Activated T-cell treated with anti-CD3 and anti-CD28 coated beads for 24 hours (primary cell): ENCODE results near the gene CSPG4.
"Not testable (repeated sequence)": the region's sequence is repeated elsewhere in the genome, so short reads cannot be mapped to it uniquely, and the experiment has no call there.

ENCODE experiments used
- DNase-seq: peaks from one replicate; pipeline ENCODE4 v3.0.0-alpha.2; 2020; ENCODE audit warnings: low read depth

Gene CSPG4

GRCh38 chr15:75704618-75705017 lies 8.0 kb downstream of the CSPG4 start:
- DNase-seq: no peak

- DNase-seq: no peak
Measured at GRCh38 chr15:75704263-75704615, 8.4 kb downstream of the CSPG4 start.

DNA sequence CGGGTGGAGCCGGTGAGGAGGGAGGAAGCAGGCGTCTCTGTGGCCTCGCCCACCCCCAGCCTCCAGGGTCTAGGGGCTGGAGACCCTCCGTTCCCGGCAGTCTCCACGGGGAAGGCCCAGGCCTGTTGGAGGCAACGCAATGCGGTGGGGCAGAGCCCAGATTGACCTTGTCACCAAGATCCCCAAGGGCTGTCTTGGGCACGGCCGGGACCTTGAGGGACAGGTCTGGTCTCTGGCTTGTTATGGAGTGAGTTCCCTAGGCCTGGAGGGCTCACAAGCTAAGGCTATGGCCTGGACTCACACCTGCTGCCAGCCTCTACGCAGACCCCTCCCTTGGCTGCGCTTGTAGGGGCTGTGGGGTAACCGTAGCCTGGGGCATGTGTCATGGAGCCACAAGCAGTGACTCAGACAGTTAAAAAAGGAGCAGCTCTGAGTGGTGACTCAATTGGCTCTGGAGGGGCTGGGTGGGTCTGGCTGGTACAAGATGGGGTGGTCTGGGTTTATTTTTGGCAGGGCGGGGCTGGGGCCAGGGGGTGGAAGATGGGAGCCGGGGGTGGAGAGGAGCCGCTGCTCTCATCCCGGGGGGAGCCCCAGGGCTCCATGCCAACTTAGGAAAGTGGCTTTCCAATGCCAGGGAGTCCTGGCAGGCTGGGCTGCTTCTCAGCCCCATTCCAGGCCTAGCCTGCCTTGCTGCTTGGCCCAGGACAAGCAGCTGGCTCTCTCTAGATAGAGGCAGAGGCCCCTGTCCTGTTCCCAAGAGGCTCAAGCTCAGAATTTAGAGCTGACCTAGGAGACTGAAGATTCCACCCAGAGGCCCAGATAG lies 9.0 kb downstream of the CSPG4 start:
- DNase-seq: not testable (repeated sequence)

DNA sequence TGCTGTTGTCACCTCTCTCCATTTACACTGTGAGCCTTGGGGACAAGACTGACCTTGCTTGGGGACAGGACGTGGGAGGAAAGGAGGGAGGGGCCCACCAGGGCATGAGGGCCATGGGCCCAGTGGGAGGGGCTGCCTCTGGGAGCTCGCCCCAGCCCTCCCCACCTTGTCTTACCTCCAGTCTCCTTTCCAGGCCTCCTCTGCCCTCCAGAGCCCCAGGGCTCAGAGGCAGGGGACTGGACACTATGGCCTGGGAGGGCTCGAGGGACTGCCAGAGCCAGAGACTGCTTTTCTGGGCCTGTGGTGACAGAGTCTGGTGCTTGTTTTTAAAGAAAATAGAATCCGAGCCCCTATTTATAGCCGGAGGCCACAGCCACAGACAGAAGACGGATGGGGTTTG lies 10.2 kb downstream of the CSPG4 start:
- DNase-seq: no peak

- not testable (repeated sequence) for DNase-seq
Measured at GRCh38 chr15:75701071-75702003, 11.3 kb downstream of the CSPG4 start.

DNA sequence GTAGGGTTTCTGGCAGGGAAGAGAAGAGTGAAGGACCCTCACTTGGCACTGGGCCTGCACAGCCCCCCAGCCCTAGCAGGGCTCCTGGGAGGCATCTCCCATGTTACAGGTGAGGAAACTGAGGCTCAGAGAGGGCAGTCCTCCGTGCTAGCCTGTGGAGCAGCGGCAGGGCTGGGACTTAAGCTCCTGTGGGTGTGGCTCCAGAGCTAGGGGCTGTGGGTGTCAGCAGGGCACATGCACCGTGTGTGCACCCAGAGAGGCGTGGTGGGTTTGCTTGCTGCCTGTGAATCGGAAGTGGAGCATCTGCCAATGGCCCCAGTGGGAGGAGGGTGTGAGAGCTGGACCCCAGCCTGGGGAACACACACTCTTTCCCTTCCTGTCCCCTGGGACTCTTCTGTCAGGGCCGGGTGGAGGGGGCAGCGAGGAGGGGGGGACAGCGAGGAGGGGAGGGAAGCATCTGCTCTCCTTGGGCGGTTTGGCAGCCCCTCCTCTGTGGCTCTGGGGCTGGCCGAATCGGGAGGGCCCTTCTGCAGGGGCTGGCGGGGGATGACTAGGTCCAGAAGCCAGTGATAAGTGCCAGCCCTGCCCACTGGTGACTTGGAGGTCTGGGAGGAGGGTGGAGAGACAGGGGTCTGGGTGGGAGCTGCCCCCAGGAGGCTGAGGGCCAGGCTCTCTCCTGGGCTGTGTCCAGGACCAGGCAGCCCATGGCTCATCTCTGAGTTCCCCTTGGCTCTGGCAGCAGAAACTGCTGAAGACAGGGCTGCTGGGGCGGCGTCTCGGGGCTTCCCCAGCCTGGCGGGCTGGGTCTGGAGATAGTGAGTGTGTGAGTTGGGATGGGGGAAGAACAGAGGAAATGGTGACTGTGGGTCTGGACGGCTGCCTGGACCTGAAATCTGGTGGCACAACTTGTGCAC lies 12.4 kb downstream of the CSPG4 start:
- not testable (repeated sequence) for DNase-seq

GRCh38 chr15:75699517-75699916 lies 13.1 kb downstream of the CSPG4 start:
- not testable (repeated sequence) for DNase-seq

- DNase-seq: not testable (repeated sequence)
Measured at GRCh38 chr15:75697974-75698747, 14.5 kb downstream of the CSPG4 start.

DNA sequence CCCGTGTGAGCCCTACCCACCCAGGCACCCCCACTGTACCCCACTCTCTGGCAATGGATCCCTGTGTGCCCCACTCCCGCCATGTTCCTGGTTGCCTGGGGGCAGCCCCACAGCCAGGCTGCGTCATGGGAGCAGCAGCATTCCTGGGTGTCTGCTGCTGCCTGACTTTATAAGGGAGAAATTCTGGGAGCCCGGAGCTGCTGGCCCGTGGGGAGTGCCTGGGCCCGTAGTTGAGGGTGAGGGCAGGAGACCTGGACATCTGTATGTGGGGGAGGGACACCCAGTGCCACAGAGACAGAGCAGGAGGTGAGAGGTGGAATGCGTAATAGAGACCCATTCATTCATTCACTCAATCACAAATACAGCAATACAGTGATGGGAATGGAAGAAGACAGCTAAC lies 15.1 kb downstream of the CSPG4 start:
- DNase-seq: no peak

DNA sequence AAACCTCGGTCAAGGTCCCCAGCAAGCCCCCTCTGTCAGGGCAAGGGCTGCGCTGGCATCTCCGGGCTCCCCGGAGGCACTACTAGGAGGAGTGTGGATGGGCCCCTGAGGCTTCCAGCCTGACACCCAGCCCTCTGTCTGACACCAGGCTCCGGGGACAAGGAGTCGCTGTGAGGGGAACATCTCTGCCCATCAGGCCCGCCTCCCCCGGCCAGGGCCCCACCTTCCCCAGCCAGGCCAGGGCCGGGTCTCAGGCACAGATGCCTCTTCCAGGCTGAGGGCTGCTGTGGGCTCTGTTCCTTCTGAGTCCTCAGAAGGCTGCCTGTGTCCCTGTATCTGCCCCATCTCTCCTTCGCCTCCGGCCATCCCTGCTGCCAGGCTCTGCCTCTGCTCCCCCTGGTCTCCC lies 15.8 kb downstream of the CSPG4 start:
- DNase-seq: no peak

GRCh38 chr15:75696311-75696720 lies 16.3 kb downstream of the CSPG4 start:
- no peak for DNase-seq

DNA sequence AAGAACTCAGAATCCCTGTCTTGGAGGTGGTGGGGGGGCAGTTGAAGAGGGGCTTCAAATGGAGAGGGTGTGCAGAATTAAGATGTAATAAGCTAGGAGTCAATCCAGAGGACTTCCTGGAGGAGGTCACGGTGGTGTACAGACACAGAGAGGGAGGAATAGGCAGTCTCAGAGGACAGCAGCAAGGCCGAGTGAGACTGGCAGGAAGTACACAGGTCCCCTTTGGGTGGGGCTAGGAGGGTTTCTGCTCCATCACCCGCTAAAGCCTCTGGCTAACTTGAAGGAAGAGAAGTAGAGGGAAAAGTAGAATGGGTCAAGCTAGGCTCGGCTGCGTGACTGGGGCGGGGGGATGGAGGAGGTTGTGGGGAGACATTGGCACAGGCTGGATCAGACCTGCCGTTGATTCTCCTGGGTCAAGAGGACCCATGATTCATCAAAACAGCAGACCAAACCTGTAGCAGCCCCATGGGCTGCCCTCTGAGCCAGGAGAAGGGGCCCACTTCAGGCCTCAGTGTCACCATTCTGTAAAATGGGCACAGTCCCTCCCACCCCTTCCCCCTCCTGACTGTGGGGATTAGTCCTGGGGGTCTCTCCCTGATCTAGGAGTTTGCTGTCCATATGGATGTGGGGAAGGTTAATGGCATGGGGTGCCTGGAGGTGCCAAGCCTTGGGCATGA lies 16.9 kb downstream of the CSPG4 start:
- DNase-seq: no peak

- no peak for DNase-seq
Measured at GRCh38 chr15:75695220-75695619, 17.4 kb downstream of the CSPG4 start.

DNA sequence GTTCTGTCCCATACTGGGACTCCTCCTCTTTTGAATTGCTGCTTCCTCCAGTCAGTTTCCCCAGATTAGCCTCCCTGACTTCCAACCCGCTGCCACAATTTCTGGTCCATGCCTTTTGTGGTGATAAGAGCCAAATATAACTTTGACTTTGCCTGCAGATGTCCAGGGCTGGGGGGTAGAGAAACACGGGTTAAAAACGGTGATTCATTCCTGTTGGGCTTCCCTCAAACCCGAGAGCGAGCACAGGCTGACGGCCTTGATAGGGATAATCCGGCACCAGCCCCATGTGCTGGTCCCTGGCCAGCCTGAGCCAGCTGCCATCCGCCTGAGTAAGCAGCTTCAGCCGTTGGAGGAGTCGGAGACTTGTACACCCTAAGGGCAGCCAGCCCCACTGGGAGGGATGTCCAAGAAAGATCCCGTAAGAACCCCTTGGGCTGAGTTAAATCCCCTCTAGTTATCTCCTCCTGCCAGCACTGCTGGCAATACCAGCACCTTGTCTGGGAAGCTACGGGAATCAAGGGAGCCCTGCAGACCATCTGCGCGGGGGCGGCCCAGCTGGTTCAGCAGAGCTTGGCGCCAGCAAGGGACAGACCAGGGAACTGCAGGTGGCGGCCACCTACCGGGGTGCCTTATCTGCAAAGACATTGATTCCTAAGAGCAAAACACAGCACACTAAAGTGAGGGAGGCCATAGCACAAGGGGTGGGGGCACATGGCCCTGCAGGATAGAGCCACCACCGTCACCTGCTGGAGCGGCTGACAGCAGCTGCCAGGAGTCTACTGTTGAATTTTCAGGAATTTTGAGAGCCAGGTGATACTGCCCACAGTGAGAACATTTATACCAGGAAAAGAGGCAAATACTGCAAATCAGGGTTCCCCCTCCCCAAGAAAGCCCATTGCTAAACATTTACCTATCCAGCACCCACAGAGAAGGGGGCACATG lies 18.1 kb downstream of the CSPG4 start:
- no peak for DNase-seq

DNA sequence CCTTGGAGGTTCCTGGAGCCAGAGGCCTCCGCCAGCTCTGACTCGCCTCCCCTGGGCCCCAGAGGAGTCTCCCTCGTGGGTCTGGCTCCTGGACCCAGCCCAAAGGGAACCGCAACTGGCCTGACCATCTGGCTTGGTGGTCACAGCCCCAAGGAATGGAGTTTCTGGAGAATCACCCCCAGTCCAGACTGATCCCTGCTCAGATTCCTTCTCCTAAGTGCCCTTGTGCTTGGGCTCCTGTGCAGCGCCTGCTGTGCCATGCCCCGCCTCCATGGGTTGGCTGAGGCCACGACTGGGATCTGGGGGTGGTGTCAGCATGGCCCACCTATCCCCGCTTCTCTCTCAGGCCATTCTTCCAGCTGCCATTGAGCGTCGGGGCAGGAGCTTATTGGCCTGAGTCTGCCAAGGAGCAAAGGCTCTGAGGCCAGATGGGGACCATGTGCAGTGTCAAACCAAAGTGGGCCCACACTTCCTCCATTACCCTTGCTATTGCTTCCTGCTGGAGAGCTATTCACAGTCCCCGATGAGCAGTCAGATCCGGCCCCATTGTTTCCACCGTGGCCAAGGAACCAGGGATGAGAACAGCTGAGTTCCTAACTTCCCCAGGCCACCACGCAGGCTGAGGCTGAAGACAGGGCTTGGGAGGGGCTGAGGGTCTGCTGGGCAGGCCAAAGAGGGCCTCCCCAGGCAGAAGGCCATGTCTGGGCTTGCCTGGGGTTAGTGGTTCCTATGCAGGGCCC lies 19.0 kb downstream of the CSPG4 start:
- DNase-seq: no peak

DNA sequence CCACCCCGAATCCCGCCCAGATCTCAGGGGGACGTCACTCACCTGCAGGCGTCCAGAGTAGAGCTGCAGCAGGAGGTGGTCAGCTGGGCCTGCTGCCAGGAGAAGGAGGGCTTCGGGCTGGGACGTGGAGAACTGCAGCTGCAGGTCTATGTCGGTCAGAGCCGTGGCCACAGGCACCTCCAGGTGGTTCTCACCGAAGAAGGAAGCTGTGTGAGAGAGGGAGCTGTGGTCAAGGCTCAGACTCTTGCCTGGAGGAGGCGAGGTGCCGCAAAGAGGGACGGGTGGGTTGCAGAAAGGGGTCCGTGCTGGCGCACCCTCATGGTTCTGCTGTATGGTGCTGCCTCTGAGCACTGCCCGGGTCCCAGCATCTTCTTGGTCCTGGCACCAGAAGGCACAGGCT lies 19.6 kb downstream of the CSPG4 start:
- DNase-seq: not testable (repeated sequence)

DNA sequence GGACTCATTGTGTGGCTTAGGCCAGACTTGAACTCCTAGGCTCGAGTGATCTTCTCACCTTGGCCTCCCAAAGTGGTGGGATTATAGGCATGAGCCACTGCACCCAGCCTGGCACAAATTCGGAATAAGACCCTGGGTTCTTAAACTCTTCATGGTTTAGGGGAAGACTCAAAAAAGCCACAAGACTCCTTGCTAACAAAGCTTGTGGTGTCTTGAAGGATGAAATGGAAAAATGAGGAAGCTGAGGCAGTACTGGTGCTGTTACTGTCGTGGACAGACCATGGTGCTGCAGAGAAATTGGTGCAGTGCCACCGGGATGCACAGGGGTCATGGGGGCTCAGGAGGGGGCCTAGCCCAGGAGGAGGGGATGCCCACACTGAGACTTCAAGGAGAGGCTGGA lies 20.3 kb downstream of the CSPG4 start:
- not testable (repeated sequence) for DNase-seq

DNA sequence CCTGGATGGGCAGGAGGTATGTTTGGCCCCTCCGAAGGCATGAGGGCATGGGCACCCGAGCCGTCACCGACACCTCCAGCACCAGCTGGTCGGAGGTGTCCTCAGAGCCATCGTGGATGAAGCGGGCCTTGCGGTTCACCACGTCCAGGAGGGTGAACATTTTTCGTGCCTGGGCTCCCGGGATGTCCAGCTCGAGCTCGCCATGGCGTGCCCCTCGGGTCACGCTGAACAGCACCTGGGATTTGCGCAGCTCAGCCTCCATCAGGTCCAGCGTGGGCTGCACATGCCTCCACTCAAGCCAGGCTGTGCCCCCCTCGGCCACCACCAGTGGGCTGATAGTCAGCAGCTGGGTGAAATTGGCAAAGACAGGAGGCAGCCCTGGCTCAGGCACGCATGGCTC lies 23.2 kb downstream of the CSPG4 start:
- DNase-seq: not testable (repeated sequence)

- no peak for DNase-seq
Measured at GRCh38 chr15:75688831-75689230, 23.8 kb downstream of the CSPG4 start.
